ENCODE data around the gene CDRT4. TPM values are rescaled to one million over a fixed set of nuclear protein-coding genes. Genes with fewer than 3 reads are reported as not detected.

The CDRT4 gene
- total and polyA plus RNA-seq, 2 donors (not counting 3 experiments of a cell fraction or from before 2014, with no cell fraction given): 11.5 to 13.6 TPM

DNA sequence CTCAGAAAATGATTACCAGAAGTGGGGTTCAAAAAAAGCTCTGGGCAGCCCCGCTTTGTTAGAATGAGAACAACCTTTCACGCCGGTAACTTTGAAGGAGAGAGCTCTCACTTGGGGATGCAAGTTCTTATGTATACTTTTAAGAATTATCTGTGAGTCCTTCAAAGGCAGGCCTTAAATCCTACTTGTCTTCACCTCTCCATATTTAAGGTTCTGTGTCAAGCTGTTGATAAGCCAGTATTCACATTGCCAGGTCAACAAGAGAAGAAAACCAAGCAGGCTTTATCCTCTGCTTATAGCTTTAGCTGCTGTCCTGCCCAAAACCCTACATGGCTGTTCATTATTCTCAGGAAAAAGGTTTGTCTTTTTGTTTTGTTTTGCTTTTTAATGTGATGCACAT lies 42.9 kb downstream of the CDRT4 start:
- Histone ChIP-seq H3K9me3 (replicated peaks; ENCODE audit: control insufficient read depth, insufficient read depth, low read length) (no peaks in the 10 kb centered on the region), H3K9me1 (replicated peaks; ENCODE audit: control insufficient read depth, extremely low read depth, insufficient read depth, low read length) (no peaks in the 10 kb centered on the region), H3K36me3 (ENCODE audit: control insufficient read depth in 2 of 2, extremely low read depth in 1 of 2, insufficient read depth in 2 of 2, low read length in 2 of 2) (no peaks in the 10 kb centered on the region), H3K4me1 (ENCODE audit: control insufficient read depth, extremely low read depth, insufficient read depth, low read length) (no peaks in the 10 kb centered on the region), H3K27me3 (ENCODE audit: control insufficient read depth in 2 of 2, insufficient read depth in 2 of 2, low read length in 2 of 2) (no peaks in the 10 kb centered on the region), H3K27ac (ENCODE audit: insufficient read depth, low read depth, low read length) (no peak overlapping the region), H2AFZ (ENCODE audit: low read depth, low read length) (no peak overlapping the region), H3K4me2 (ENCODE audit: insufficient read depth, low read length) (no peak overlapping the region), H3K9ac (replicated peaks; ENCODE audit: extremely low read depth, insufficient read depth, low read length) (no peak overlapping the region), H3K79me2 (ENCODE audit: control insufficient read depth, insufficient read depth, low read length) (no peaks in the 10 kb centered on the region), H3K4me3 (replicated peaks in 1 of 3; ENCODE audit: insufficient read depth in 1 of 3, low read depth in 1 of 3, low read length in 3 of 3) (no peak overlapping the region), H4K20me1 (replicated peaks; ENCODE audit: control insufficient read depth, extremely low read depth, insufficient read depth, low read length) (no peaks in the 10 kb centered on the region)
- FAIRE-seq: no peak
- TF ChIP-seq EZH2 (IDR thresholded peaks at IDR 0.05; ENCODE audit: borderline replicate concordance, low read depth, low read length, severe bottlenecking) (no peak), POLR2AphosphoS5 (IDR thresholded peaks at IDR 0.05; ENCODE audit: insufficient read depth, low read depth, low read length) (no peak), MYC (IDR thresholded peaks at IDR 0.05; ENCODE audit: low read depth, low read length) (no peak), GATA2 (IDR thresholded peaks at IDR 0.05; ENCODE audit: insufficient read depth, insufficient read length, low read depth, low read length) (no peak), POLR2A (IDR thresholded peaks at IDR 0.05; ENCODE audit: low read depth, low read length) (no peak), FOS (IDR thresholded peaks at IDR 0.05; ENCODE audit: borderline replicate concordance, insufficient read depth, low read length) (no peak), JUN (IDR thresholded peaks at IDR 0.05; ENCODE audit: borderline replicate concordance, insufficient read depth, insufficient read length, low read depth) (no peak)
- TF ChIP-seq, protein P1, sequence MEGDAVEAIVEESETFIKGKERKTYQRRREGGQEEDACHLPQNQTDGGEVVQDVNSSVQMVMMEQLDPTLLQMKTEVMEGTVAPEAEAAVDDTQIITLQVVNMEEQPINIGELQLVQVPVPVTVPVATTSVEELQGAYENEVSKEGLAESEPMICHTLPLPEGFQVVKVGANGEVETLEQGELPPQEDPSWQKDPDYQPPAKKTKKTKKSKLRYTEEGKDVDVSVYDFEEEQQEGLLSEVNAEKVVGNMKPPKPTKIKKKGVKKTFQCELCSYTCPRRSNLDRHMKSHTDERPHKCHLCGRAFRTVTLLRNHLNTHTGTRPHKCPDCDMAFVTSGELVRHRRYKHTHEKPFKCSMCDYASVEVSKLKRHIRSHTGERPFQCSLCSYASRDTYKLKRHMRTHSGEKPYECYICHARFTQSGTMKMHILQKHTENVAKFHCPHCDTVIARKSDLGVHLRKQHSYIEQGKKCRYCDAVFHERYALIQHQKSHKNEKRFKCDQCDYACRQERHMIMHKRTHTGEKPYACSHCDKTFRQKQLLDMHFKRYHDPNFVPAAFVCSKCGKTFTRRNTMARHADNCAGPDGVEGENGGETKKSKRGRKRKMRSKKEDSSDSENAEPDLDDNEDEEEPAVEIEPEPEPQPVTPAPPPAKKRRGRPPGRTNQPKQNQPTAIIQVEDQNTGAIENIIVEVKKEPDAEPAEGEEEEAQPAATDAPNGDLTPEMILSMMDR (IDR thresholded peaks at IDR 0.05; ENCODE audit: extremely low read depth in 1 of 2, insufficient read depth in 1 of 2, low read depth in 1 of 2, low read length in 2 of 2): no peak
- TF ChIP-seq, protein P2, sequence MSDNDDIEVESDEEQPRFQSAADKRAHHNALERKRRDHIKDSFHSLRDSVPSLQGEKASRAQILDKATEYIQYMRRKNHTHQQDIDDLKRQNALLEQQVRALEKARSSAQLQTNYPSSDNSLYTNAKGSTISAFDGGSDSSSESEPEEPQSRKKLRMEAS (IDR thresholded peaks at IDR 0.05; ENCODE audit: insufficient read depth, insufficient read length): no peak
- dilution Hi-C loops (cut with MboI; ENCODE audit: extremely low pct_ligation_motif_present, low sequenced_read_pairs) (no loop called here), intact Hi-C loops (cut with micrococcal nuclease) (no loop called here)
- ChIA-PET POLR2A (no interaction called here), CTCF (interaction anchor here (1.1 to 2.8 kb wide), 2 partner anchors 12 to 30 kb away, joined by 3 to 16 read pairs; no protein-coding TSS in a partner anchor)
- no peak for DNase-seq (ENCODE audit: low read depth, low spot score)
- no TSS peak for BruUV-seq (replicated peaks)

Data from endothelial cell of umbilical vein (primary cell).